NCI-H2196 treated with DMSO at 0.1 percent for 48 hours (cell line): ENCODE data around the gene PROCA1.
A peak's percentile ranks its signal among the peaks of the same experiment; 100 is the strongest.
"Not testable (repeated sequence)": the region's sequence is repeated elsewhere in the genome, so short reads cannot be mapped to it uniquely, and the experiment has no call there.

ENCODE experiments used
- DNase-seq: peaks from one replicate; lab custom pipeline; 2025; ENCODE audit not compliant: unreplicated experiment; lab: John Stamatoyannopoulos, UW

PROCA1 gene

GRCh38 chr17:28744104-28744971 is 32.6 kb upstream of the PROCA1 start:
- no peak for DNase-seq

- peak; percentile 74 for DNase-seq
These were observed 31.8 kb upstream of the PROCA1 start, which contains the start of gene TRAF4 for GRCh38 chr17:28743243-28744103. TSS of gene TRAF4 (plus strand) at chr17:28744011. CDS start at chr17:28744113, 102 bp downstream.

GRCh38 chr17:28741358-28742349 is 30.0 kb upstream of the PROCA1 start:
- no peak for DNase-seq

DNA sequence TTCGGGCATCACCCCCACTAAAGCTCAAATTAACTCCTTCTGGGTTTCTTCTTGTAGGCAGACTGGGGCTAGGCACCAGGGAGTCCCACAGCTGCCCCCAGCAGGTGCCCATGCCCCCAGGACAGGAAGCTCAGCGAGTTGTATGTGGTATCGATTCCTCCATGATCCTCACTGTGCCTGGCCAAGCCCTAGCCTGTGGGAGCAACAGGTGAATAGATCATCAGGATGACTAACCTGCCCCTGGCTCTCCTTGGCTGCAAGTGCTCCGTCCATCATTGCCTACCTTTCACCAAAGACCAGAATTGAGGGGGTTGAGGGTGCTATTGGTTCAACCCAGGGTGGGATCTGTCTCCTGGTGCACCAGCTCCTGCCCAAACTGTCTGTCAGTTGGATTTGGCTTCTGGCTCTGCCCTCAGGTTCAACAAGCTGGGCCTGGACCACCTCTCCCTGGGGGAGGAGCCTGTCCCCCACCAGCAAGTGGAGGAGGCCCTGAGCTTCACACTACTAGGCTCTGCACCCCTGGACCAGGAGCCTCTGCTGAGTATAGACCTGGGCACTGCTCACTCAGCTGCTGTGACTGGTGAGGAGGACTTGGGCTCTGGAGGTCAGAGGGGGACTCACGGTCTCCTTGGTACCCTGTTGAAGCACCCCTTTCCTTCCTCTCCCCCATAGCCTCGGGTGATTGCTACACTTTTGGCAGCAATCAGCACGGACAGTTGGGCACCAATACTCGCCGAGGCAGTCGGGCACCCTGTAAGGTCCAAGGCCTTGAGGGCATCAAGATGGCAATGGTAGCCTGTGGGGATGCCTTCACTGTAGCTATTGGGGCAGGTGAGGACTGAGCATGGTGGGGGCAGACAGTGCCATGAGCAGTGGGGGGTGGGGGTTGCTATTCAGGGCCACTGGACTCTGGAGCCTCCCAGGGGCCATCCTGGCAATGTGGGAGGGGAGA is 29.0 kb upstream of the PROCA1 start:
- DNase-seq: no peak

DNA sequence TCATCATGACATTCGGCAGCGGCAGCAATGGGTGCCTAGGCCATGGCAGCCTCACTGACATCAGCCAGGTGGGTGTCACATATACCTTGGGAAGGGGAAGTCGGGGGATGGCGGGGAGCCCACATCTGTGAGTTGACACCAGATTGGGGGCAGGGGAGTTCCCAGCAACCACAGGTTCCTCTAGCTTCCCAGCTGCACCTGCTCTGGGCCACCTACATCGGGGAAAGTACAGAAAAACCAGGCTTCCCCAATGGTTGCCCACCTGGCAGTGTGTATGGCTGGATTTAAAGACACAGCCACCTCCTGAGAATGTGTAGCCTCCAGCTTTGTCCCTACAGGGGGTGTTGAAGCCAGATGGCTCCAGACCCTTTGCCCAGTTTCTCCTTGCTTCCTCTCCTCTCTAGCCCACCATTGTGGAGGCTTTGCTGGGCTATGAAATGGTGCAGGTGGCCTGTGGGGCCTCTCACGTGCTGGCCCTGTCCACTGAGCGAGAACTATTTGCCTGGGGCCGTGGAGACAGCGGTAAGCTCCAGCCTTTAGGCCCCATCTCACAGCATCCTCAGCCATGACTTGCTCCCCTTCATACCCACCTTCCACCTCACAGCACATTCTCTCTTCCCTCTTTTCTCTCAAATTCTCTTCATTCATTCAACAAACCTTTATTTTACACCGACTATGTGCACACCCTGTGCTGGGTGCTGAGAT is 27.1 kb upstream of the PROCA1 start:
- DNase-seq: no peak

DNA sequence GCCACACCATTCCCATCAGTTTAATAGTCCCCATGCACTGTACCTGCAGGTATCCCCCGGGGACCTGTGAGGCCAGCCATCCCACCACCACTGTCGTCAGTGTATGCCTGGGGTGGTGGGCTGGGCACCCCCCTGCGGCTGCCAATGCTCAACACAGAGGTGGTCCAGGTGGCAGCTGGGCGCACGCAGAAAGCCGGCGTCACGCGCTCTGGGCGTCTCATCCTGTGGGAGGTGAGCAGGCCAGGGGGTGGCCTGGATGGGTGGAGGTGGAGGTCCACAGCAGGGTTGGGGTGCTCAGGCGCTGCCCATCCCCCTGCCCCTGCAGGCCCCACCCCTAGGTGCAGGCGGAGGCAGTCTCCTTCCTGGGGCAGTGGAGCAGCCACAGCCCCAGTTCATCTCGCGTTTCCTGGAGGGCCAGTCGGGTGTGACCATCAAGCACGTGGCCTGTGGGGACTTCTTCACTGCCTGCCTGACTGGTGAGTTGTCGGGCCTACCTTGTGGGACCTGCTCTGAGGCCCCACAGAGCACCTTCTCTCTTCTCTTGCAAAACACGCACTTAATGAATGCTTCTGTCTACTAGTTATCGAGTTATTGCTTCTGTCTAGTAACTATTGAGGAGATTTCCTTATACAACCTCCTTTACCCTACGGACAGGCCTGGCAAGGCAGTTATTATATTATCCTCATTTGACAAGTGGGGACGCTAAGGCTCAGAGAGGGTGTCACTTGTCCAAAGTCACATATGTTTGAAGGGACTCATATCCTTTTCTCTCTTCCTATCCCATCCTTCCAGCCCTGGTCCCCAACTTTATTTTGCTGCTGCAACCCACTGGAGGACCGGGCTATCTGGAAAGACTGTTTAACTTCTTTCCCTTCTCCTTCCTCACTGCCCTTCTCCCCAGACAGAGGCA is 26.3 kb upstream of the PROCA1 start:
- no peak for DNase-seq

DNA sequence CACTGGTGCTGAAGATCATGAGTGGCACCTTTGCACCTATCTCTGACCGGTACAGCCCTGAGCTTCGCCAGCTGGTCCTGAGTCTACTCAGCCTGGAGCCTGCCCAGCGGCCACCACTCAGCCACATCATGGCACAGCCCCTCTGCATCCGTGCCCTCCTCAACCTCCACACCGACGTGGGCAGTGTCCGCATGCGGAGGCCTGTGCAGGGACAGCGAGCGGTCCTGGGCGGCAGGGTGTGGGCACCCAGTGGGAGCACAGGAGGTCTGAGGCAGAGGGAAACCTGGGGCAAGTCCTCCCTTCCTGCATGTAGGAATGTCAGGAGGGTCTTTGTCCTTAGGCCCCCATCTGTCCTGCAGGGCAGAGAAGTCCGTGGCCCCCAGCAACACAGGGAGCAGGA is 25.6 kb upstream of the PROCA1 start:
- no peak for DNase-seq

DNA sequence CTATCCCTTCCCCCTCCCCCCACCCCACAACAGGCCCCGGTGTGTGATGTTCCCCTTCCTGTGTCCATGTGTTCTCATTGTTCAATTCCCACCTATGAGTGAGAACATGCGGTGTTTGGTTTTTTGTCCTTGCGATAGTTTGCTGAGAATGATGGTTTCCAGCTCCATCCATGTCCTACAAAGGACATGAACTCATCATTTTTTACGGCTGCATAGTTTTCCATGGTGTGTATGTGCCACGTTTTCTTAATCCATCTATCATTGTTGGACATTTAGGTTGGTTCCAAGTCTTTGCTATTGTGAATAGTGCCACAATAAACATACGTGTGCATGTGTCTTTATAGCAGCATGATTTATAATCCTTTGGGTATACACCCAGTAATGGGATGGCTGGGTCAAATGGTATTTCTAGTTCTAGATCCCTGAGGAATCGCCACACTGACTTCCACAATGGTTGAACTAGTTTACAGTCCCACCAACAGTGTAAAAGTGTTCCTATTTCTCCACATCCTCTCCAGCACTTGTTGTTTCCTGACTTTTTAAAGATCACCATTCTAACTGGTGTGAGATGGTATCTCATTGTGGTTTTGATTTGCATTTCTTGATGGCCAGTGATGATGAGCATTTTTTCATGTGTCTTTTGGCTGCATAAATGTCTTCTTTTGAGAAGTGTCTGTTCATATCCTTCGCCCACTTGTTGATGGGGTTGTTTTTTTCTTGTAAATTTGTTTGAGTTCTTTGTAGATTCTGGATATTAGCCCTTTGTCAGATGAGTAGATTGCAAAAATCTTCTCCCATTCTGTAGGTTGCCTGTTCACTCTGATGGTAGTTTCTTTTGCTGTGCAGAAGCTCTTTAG is 24.5 kb upstream of the PROCA1 start:
- DNase-seq: not testable (repeated sequence)

- no peak for DNase-seq
These were observed 23.6 kb upstream of the PROCA1 start for GRCh38 chr17:28735242-28735722.

- no peak for DNase-seq
These were observed 23.1 kb upstream of the PROCA1 start for GRCh38 chr17:28734712-28735241.

GRCh38 chr17:28733346-28733745 is 21.7 kb upstream of the PROCA1 start:
- DNase-seq: no peak

- no peak for DNase-seq
These were observed 18.3 kb upstream of the PROCA1 start for GRCh38 chr17:28729950-28730330.

GRCh38 chr17:28728364-28729200 is 16.9 kb upstream of the PROCA1 start, which contains the start of gene NEK8:
TSS of gene NEK8 (plus strand) at chr17:28728788. CDS start at chr17:28728814, 26 bp downstream.
- DNase-seq: peak; percentile 65

DNA sequence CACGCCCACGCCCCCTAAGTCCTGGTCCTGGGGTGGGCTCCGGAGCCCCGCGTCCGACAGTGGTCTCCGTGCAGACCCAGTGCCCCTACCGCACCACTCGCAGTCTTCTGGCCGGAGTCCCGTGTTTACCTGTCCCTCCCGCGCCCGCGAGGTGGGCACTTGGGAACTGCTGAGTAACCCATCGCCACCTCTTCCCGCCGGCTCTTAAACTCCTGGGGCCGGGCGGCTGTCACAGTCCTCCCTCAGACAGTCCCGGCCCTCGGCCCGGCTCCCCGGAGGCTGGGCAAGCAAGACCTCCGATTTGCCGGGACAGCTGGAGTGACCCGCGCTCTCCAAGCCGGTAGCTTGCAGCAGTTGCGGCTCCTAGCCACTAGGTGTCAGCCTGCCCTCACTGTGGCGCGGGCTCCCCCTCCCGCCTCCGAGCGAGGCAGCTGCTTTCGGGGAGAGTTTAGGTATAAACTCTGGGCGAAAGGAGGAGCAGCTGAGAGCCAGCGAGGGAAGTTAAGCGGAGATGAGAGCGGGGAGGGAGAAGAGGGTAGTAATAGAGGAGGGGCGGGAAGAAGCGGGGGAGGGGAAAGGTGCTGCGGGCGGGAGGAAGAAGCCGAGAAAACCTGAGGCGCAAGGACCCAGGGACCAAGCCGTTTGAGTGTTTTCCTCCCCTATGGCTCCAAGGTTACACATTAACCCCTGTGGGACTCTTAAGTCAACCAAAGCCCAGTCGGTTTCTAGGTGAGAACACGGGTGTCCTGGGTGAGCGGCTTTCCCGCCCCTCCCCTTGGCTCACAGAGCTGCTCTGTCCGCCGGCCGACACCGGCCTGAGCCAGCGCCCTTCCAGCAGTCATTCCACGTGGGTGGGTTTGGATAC is 15.2 kb upstream of the PROCA1 start:
- DNase-seq: peak; percentile 84

DNA sequence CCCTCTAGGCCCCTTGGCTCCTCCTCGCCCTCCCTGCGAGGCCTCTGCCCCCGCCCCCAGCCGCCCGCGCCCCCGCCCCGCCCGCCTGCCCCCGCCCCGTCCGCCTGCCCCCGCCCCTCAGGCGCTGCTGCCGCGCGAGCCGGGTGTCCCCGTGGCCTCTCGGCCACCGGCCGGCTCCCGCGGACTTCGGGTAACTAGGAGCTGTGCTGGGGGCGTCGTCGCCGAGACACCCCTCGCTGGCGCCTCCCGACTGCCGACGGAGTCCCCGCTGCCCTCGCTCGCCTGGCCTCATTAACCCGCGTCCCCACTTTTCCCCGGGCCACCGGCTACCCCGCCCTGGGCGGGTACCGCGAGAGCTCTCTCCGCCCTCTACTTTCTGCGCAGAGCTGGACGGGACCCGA is 14.5 kb upstream of the PROCA1 start, which contains the start of gene TLCD1:
Gene TLCD1 (minus strand): TSS at position 8 of the 401 bp plus-strand sequence. CDS start 136 bp downstream, outside the sequence.
- DNase-seq: no peak
